GM12878 (cell line): ENCODE results near the gene IFT122. TPM values are rescaled to one million over a fixed set of nuclear protein-coding genes. Genes with fewer than 3 reads are reported as not detected.
A peak's percentile ranks its signal among the peaks of the same experiment; 100 is the strongest.

Experiments used
- ATAC-seq: fragments of 200-7000 bp; cut with Tn5 transposase; 3 replicates; pipeline ENCODE4 v1.9.1; 2020; ENCODE audit warnings: mild to moderate bottlenecking, moderate library complexity
- BruUV-seq: library from RNA; stranded (reverse); fragments of 400-500 nt; replicated peaks from 2 replicates; lab custom pipeline; 2021; lab: Mats Ljungman, UMichigan
- CTCF ChIA-PET: fragments of 300-600 bp; sonication (Branson Sonifier 250); formaldehyde crosslinking; extraction: SDS; loops from one replicate; lab custom pipeline; 2021; ENCODE audit warnings: inconsistent platforms; lab: Yijun Ruan, JAX
- POLR2A ChIA-PET: fragments of 350-600 bp; formaldehyde crosslinking; extraction: SDS; loops from one replicate; lab custom pipeline; 2021; ENCODE audit warnings: inconsistent platforms; lab: Charles Lee
- RAD21 ChIA-PET: fragments of 300-600 bp; sonication (Branson Sonifier 250); formaldehyde crosslinking; loops from one replicate; lab custom pipeline; 2023; ENCODE audit warnings: antibody characterized with exemption; ENCODE audit not compliant: unreplicated experiment; lab: Charles Lee
- SMC1A ChIA-PET: fragments of 300-600 bp; sonication (Branson Sonifier 250); formaldehyde crosslinking; loops from one replicate; lab custom pipeline; 2023; ENCODE audit not compliant: unreplicated experiment, uncharacterized antibody; lab: Charles Lee
- DNase-seq: peaks from one replicate; pipeline ENCODE4 v3.0.0-alpha.2; 2011; ENCODE audit warnings: low read depth, low spot score
- FAIRE-seq: peaks from 3 replicates; lab custom pipeline; 2011; peaks lifted over from hg19 to GRCh38; lab: Jason Lieb, UNC
- H2AFZ ChIP-seq: 2 replicates; pipeline ENCODE4 v1.6.0; 2011; ENCODE audit warnings: low read depth, low read length, control low read depth; ENCODE audit not compliant: control insufficient read depth
- H3K27ac ChIP-seq: 2 replicates; pipeline ENCODE4 v1.5.1; 2011; ENCODE audit warnings: control low read depth; ENCODE audit not compliant: control insufficient read depth, insufficient read depth
- H3K27me3 ChIP-seq, 2 experiments: replicated peaks in 1 of 2; 2 replicates each; pipeline versions ENCODE4 v1.6.0 to v1.6.1; 2011; ENCODE audit warnings: low read length in 1 of 2; ENCODE audit not compliant: control insufficient read depth in 2 of 2, insufficient read depth in 2 of 2
- H3K36me3 ChIP-seq, 2 experiments: 2 replicates each; pipeline ENCODE4 v1.5.1; 2011; ENCODE audit warnings: low read length in 1 of 2; ENCODE audit not compliant: control insufficient read depth in 2 of 2, insufficient read depth in 2 of 2
- H3K4me1 ChIP-seq: 2 replicates; pipeline ENCODE4 v1.6.1; 2011; ENCODE audit warnings: mild to moderate bottlenecking, low read length, moderate library complexity, mixed read lengths; ENCODE audit not compliant: control insufficient read depth, insufficient read depth
- H3K4me2 ChIP-seq: 2 replicates; pipeline ENCODE4 v1.6.0; 2011; ENCODE audit warnings: control low read depth; ENCODE audit not compliant: control insufficient read depth, insufficient read depth
- H3K4me3 ChIP-seq: fragments of 200-600 bp; sonication (generic); 2 replicates; pipeline ENCODE4 v1.5.1; 2016
- H3K79me2 ChIP-seq: 2 replicates; pipeline ENCODE4 v1.6.0; 2011; ENCODE audit warnings: low read length; ENCODE audit not compliant: control insufficient read depth, insufficient read depth
- H3K9ac ChIP-seq: 2 replicates; pipeline ENCODE4 v1.8.0; 2011; ENCODE audit warnings: low read length, control low read depth, mixed read lengths; ENCODE audit not compliant: control insufficient read depth, insufficient read depth
- H3K9me3 ChIP-seq: replicated peaks from 3 replicates; pipeline ENCODE4 v1.5.1; 2011; ENCODE audit warnings: mild to moderate bottlenecking, low read length; ENCODE audit not compliant: control insufficient read depth, insufficient read depth
- H4K20me1 ChIP-seq: 2 replicates; pipeline ENCODE4 v1.6.0; 2011; ENCODE audit not compliant: control insufficient read depth, insufficient read depth
- BHLHE40 ChIP-seq, 2 experiments: fragments of 450-650 bp in 1 of 2; IDR thresholded peaks; 2 replicates each; pipeline ENCODE4 v1.6.1; 2011 to 2017; ENCODE audit warnings: low read depth in 2 of 2, borderline replicate concordance in 1 of 2, improper control_type of control experiment in 1 of 2, low read length in 1 of 2, mild to moderate bottlenecking in 1 of 2
- MEF2B ChIP-seq: fragments of 450-650 bp; IDR thresholded peaks from 2 replicates; pipeline ENCODE4 v1.6.1; 2018; ENCODE audit warnings: mild to moderate bottlenecking, moderate library complexity; ENCODE audit not compliant: partially characterized antibody, poor library complexity, severe bottlenecking
- POLR2AphosphoS2 ChIP-seq: IDR thresholded peaks from 2 replicates; pipeline ENCODE4 v1.6.1; 2011; ENCODE audit warnings: low read depth, mild to moderate bottlenecking, low read length, improper control_type of control experiment, moderate library complexity
- SMAD1 ChIP-seq: fragments of 450-650 bp; IDR thresholded peaks from 2 replicates; pipeline ENCODE4 v1.6.1; 2018; ENCODE audit warnings: mild to moderate bottlenecking, low read depth; ENCODE audit not compliant: partially characterized antibody
- SREBF2 ChIP-seq: IDR thresholded peaks from 2 replicates; pipeline ENCODE4 v1.6.1; 2012; ENCODE audit warnings: mild to moderate bottlenecking, low read length
- STAT1 ChIP-seq: fragments of 450-650 bp; conservative IDR thresholded peaks from 2 replicates; pipeline ENCODE4 v1.6.1; 2014; ENCODE audit warnings: antibody characterized with exemption, mild to moderate bottlenecking
- STAT3 ChIP-seq: IDR thresholded peaks from 2 replicates; pipeline ENCODE4 v1.6.1; 2011; ENCODE audit warnings: low read depth, low read length, improper control_type of control experiment
- WGBS: methylation state at CpG from one replicate; pipeline ENCODE4 v1.1.6; 2016; ENCODE audit warnings: low lambda C conversion rate; ENCODE audit not compliant: insufficient replicate concordance, insufficient coverage; ENCODE audit errors: missing lambda C conversion rate; 5-methylcytosine and 5-hydroxymethylcytosine counted together
- in situ Hi-C: fragments of 300-500 bp; cut with MboI; formaldehyde crosslinking; loops from 9 replicates; pipeline ENCODE4 v1.14.3; 2018; ENCODE audit warnings: mixed read lengths
- intact Hi-C: fragments of 100-400 bp; cut with micrococcal nuclease; formaldehyde crosslinking; loops from one replicate; pipeline ENCODE4 v1.14.2; 2022; ENCODE audit not compliant: unreplicated experiment
- polyA plus RNA-seq, 11 experiments: library from polyadenylated mRNA; depleted of rRNA in 4 of 11; unstranded in 6 of 11; stranded (reverse) in 5 of 11; fragments of >200 nt; fragmentation: Nextera tagmentation in 4 of 11; fragmentation: Illumina TruSeq in 1 of 11; extraction: Ambion mirVana in 4 of 11; extraction: Trizol in 1 of 11; gene quantifications; 1 replicate in 1 of 11; 2 replicates in 10 of 11; pipeline versions ENCODE4 v1.2.1 to v1.2.3, GENCODE V29; 2011 to 2016; ENCODE audit warnings: inconsistent platforms in 2 of 11, missing spikeins in 2 of 11, low read depth in 1 of 11
- total RNA-seq, 4 experiments: library from RNA; depleted of rRNA in 3 of 4; stranded (reverse); fragments of >200 nt in 3 of 4; fragmentation: Illumina TruSeq in 1 of 4; extraction: Trizol in 1 of 4; gene quantifications; 2 replicates each; pipeline versions ENCODE4 v1.2.1 to v1.2.3, GENCODE V29; 2013 to 2021
- TF ChIP-seq, protein P1 (sequence below), 3 experiments: IDR thresholded peaks in 2 of 3; conservative IDR thresholded peaks in 1 of 3; 2 replicates each; pipeline ENCODE4 v1.5.1; 2011; ENCODE audit warnings: low read depth in 3 of 3, low read length in 3 of 3, mild to moderate bottlenecking in 3 of 3, control low read depth in 2 of 3, moderate library complexity in 2 of 3, inconsistent platforms in 1 of 3, mixed read lengths in 1 of 3; ENCODE audit not compliant: control insufficient read depth in 2 of 3, insufficient read depth in 1 of 3; ENCODE audit errors: extremely low read depth in 1 of 3
- TF ChIP-seq, protein P2 (sequence below): fragments of 450-650 bp; IDR thresholded peaks from 2 replicates; pipeline ENCODE4 v1.6.1; 2017; ENCODE audit warnings: mild to moderate bottlenecking, low read depth, inconsistent platforms; ENCODE audit not compliant: poor library complexity, severe bottlenecking

Gene IFT122
- total and polyA plus RNA-seq, 10 of the 15 experiments (the other 5 are each of a cell fraction or from before 2014, with no cell fraction given): 1.8 to 19.2 (median 8.4) TPM

DNA sequence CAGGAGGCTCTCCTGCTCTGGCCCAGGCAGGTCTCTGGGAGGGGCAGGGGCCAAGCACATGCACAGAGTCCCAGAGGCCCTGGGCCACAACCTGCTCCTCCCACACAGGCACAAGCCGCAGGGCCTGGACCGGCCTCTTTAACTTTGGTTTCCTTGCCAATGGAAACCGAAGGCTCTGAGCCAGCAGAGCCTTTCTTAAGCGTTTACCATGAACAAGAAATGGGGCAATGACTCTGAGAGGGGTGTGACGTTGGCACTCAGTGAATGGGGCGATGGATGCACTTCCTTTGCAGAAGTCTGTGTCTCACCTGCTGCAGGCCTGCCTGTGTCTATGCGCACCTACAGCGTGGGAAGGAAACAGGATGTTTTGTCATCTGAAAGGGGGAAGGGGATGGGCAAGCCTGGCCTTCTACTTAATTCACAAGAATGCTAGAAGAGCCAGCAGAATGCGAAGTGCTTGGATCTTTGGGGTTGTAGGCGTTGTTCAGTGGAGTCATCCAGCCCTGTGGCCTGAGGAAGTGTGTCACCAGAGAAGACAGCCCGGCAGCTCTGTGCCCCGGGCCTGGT lies 41.8 kb downstream of the IFT122 start:
- no peak for ATAC-seq
- no peak for DNase-seq
- Histone ChIP-seq H3K9ac (no peak overlapping the region), H3K4me3 (no peak overlapping the region), H3K79me2 (no peaks in the 10 kb centered on the region), H3K4me2 (no peak overlapping the region), H3K27ac (no peak overlapping the region), H3K27me3 (no peaks in the 10 kb centered on the region), H4K20me1 (no peaks in the 10 kb centered on the region), H3K36me3 (peaks cover 1 to 6% of the 10 kb centered on the region in 2 experiments; a peak in 3 of 4 replicates), H3K4me1 (peaks cover 12% of the 10 kb centered on the region), H2AFZ (no peak overlapping the region), H3K9me3 (no peaks in the 10 kb centered on the region)
- no TSS peak for BruUV-seq
- ChIA-PET CTCF (interaction anchor here (0.6 to 1.0 kb wide), 3 partner anchors 98 to 341 kb away, joined by 3 to 4 read pairs (median 3); no protein-coding TSS in a partner anchor), RAD21 (no interaction called here), POLR2A (no interaction called here), SMC1A (interaction anchor here (0.6 to 1.3 kb wide), 2 partner anchors 12 to 146 kb away, joined by 3 to 4 read pairs; no protein-coding TSS in a partner anchor)
- TF ChIP-seq SREBF2: no peak
- TF ChIP-seq POLR2AphosphoS2: no peak
- TF ChIP-seq SMAD1: no peak
- TF ChIP-seq MEF2B: no peak
- TF ChIP-seq STAT1: no peak
- intact Hi-C loops: no loop called here
- FAIRE-seq: no peak
- in situ Hi-C loops: no loop called here
- 95% methylated on average over 12 of the region's 12 CpGs for WGBS

DNA sequence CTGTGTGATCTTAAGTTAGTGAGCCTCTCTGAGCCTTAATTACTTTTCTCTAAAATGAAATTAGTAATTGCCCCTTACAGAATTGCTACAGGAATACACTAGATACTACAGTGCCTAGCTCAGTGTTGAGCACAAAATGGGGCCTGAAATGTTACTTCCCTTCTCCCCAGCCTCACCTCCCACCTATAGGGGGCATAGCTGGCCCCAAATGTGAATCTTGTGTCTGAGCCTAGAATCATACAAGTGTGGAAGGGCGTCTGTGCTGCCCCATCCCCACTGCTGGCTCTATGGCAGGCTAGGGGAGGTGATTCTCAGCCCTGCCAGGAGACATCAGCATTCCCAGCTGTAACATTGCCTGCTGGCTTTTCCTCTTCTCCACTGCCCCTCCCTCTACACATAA lies 42.7 kb downstream of the IFT122 start:
- H3K4me2 ChIP-seq: no peak overlapping the region
- no peaks in the 10 kb centered on the region for H4K20me1 ChIP-seq
- intact Hi-C loops (no loop called here), in situ Hi-C loops (no loop called here)
- H3K9me3 ChIP-seq: no peaks in the 10 kb centered on the region
- BruUV-seq: no TSS peak
- H3K27ac ChIP-seq: no peak overlapping the region
- TF ChIP-seq STAT3 (no peak), BHLHE40 (IDR thresholded peaks at IDR 0.05; ENCODE audit: borderline replicate concordance in 1 of 2, low read depth in 2 of 2, low read length in 1 of 2) (no peak)
- TF ChIP-seq, protein P1, sequence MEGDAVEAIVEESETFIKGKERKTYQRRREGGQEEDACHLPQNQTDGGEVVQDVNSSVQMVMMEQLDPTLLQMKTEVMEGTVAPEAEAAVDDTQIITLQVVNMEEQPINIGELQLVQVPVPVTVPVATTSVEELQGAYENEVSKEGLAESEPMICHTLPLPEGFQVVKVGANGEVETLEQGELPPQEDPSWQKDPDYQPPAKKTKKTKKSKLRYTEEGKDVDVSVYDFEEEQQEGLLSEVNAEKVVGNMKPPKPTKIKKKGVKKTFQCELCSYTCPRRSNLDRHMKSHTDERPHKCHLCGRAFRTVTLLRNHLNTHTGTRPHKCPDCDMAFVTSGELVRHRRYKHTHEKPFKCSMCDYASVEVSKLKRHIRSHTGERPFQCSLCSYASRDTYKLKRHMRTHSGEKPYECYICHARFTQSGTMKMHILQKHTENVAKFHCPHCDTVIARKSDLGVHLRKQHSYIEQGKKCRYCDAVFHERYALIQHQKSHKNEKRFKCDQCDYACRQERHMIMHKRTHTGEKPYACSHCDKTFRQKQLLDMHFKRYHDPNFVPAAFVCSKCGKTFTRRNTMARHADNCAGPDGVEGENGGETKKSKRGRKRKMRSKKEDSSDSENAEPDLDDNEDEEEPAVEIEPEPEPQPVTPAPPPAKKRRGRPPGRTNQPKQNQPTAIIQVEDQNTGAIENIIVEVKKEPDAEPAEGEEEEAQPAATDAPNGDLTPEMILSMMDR (IDR thresholded peaks at IDR 0.05 in 2 of 3, conservative IDR thresholded peaks at IDR 0.05 in 1 of 3; ENCODE audit: control insufficient read depth in 2 of 3, extremely low read depth in 1 of 3, insufficient read depth in 1 of 3, low read depth in 3 of 3, low read length in 3 of 3): peak in 2 of 3 experiments; percentile 19 to 22; a peak in 2 of 6 replicates
- TF ChIP-seq, protein P2, sequence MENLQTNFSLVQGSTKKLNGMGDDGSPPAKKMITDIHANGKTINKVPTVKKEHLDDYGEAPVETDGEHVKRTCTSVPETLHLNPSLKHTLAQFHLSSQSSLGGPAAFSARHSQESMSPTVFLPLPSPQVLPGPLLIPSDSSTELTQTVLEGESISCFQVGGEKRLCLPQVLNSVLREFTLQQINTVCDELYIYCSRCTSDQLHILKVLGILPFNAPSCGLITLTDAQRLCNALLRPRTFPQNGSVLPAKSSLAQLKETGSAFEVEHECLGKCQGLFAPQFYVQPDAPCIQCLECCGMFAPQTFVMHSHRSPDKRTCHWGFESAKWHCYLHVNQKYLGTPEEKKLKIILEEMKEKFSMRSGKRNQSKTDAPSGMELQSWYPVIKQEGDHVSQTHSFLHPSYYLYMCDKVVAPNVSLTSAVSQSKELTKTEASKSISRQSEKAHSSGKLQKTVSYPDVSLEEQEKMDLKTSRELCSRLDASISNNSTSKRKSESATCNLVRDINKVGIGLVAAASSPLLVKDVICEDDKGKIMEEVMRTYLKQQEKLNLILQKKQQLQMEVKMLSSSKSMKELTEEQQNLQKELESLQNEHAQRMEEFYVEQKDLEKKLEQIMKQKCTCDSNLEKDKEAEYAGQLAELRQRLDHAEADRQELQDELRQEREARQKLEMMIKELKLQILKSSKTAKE: no peak
- 100% methylated on average over 1 of the region's 1 CpG for WGBS
- no peak overlapping the region for H3K9ac ChIP-seq
- ChIA-PET SMC1A (no interaction called here), CTCF (interaction anchor here (0.8 to 1.0 kb wide), 3 partner anchors 11 to 343 kb away, joined by 3 to 4 read pairs (median 3); no protein-coding TSS in a partner anchor), POLR2A (no interaction called here), RAD21 (no interaction called here)
- peaks cover 0 to 3% of the 10 kb centered on the region in 2 experiments; a peak in 2 of 4 replicates for H3K36me3 ChIP-seq
- no peak overlapping the region for H2AFZ ChIP-seq
- no peaks in the 10 kb centered on the region for H3K79me2 ChIP-seq
- ATAC-seq: peak; percentile 41; the same call in 1 of the 3 replicates
- FAIRE-seq: no peak
- DNase-seq: no peak
- no peak overlapping the region for H3K4me3 ChIP-seq
- peaks cover 15% of the 10 kb centered on the region for H3K4me1 ChIP-seq
- H3K27me3 ChIP-seq: no peaks in the 10 kb centered on the region
